ENCODE measurements around the gene NDUFV2. TPM values are rescaled to one million over a fixed set of nuclear protein-coding genes. Genes with fewer than 3 reads are reported as not detected.

The NDUFV2 gene
- total and polyA plus RNA-seq, 2 of the 8 experiments (the other 6 are each of a cell fraction or from before 2014, with no cell fraction given): 90.8 to 191 TPM

DNA sequence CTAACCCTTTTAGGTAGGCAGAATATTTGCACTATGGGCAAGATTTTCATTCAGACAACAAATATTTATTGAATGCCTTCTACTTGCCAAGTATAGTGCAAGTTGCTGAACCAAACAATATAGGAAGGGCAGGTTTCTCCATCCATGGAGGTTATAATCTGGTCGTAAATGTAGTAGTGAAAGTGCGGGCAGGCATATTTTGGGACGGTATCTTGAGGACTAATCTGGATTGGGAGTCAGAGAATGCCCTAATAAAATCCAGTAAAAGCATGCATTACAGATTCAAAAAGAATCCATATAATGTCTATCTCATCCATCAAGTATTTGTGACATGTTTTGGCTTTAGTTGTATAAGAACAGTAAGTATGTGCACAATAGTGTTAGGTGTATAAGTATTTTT is 1.7 kb upstream of the NDUFV2 start (continued):
- no peak for TF ChIP-seq SUZ12 (IDR thresholded peaks at IDR 0.05; ENCODE audit: low read length)
- TF ChIP-seq, protein P1, sequence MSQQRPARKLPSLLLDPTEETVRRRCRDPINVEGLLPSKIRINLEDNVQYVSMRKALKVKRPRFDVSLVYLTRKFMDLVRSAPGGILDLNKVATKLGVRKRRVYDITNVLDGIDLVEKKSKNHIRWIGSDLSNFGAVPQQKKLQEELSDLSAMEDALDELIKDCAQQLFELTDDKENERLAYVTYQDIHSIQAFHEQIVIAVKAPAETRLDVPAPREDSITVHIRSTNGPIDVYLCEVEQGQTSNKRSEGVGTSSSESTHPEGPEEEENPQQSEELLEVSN (IDR thresholded peaks at IDR 0.05): no peak
- no peak for TF ChIP-seq POLR2A (IDR thresholded peaks at IDR 0.05; ENCODE audit: control extremely low read depth in 1 of 2, low read depth in 2 of 2, low read length in 2 of 2)
- TF ChIP-seq TBP (IDR thresholded peaks at IDR 0.05; ENCODE audit: low read depth, low read length): no peak
- TF ChIP-seq KDM4A (IDR thresholded peaks at IDR 0.05; ENCODE audit: low read depth, low read length, severe bottlenecking): no peak
